HepG2 (cell line): ENCODE results near the gene TNFSF18. TPM values are rescaled to one million over a fixed set of nuclear protein-coding genes. Genes with fewer than 3 reads are reported as not detected.

Experiments used
- ATAC-seq: fragments of 200-7000 bp; cut with Tn5 transposase; 3 replicates; pipeline ENCODE4 v1.9.1; 2020; ENCODE audit warnings: mild to moderate bottlenecking, moderate library complexity
- BruUV-seq: library from RNA; stranded (reverse); fragments of 400-500 nt; replicated peaks from 2 replicates; lab custom pipeline; 2021; lab: Mats Ljungman, UMichigan
- CTCF ChIA-PET: fragments of 300-600 bp; formaldehyde crosslinking; extraction: SDS; loops from one replicate; lab custom pipeline; 2021; ENCODE audit warnings: low total read pairs, inconsistent platforms, low intra/inter-chr PET ratio; lab: Yijun Ruan, JAX
- POLR2A ChIA-PET: fragments of 350-600 bp; sonication (Branson Sonifier 250); formaldehyde crosslinking; loops from one replicate; lab custom pipeline; 2020; ENCODE audit warnings: antibody characterized with exemption, inconsistent platforms; lab: Yijun Ruan, JAX
- DNase-seq: peaks from one replicate; pipeline ENCODE4 v3.0.0-alpha.2; 2015; ENCODE audit warnings: low spot score
- FAIRE-seq: peaks from 3 replicates; lab custom pipeline; 2011; peaks lifted over from hg19 to GRCh38; lab: Jason Lieb, UNC
- H2AFZ ChIP-seq: one replicate; pipeline ENCODE4 v1.6.1; 2011; ENCODE audit warnings: low read length, inconsistent platforms
- H3K27ac ChIP-seq: fragments of 300-600 bp; 3 replicates; pipeline ENCODE4 v1.8.0; 2011; ENCODE audit warnings: mixed run types, mild to moderate bottlenecking, mixed read lengths, low read length, inconsistent platforms; ENCODE audit not compliant: insufficient read depth; ENCODE audit errors: extremely low read length
- H3K27me3 ChIP-seq, 2 experiments: fragments of 200-600 bp in 1 of 2; 2 replicates in 1 of 2; 3 replicates in 1 of 2; pipeline versions ENCODE4 v1.6.0 to v1.8.0; 2011; ENCODE audit warnings: low read length in 2 of 2, mild to moderate bottlenecking in 2 of 2, moderate library complexity in 2 of 2, inconsistent platforms in 1 of 2; ENCODE audit not compliant: insufficient read depth in 2 of 2, control insufficient read depth in 1 of 2
- H3K36me3 ChIP-seq, 2 experiments: fragments of 200-600 bp in 1 of 2; replicated peaks in 1 of 2; 2 replicates in 1 of 2; 3 replicates in 1 of 2; pipeline versions ENCODE4 v1.5.1 to v1.8.0; 2011; ENCODE audit warnings: low read length in 2 of 2, inconsistent platforms in 1 of 2; ENCODE audit not compliant: insufficient read depth in 2 of 2, control insufficient read depth in 1 of 2
- H3K4me1 ChIP-seq: 2 replicates; pipeline ENCODE4 v1.5.1; 2012; ENCODE audit warnings: low read length, inconsistent platforms; ENCODE audit not compliant: insufficient read depth
- H3K4me2 ChIP-seq: 2 replicates; pipeline ENCODE4 v1.6.0; 2011; ENCODE audit warnings: low read depth, low read length, inconsistent platforms
- H3K4me3 ChIP-seq, 3 experiments: fragments of 200-600 bp in 1 of 3; sonication (generic), shearing (Covaris generic) in 1 of 3; replicated peaks in 1 of 3; 2 replicates each; pipeline ENCODE4 v1.5.1; 2011 to 2016; ENCODE audit warnings: low read length in 3 of 3, inconsistent platforms in 2 of 3, low read depth in 2 of 3, mild to moderate bottlenecking in 2 of 3, control low read depth in 1 of 3, mixed read lengths in 1 of 3; ENCODE audit not compliant: insufficient read depth in 1 of 3
- H3K79me2 ChIP-seq: one replicate; pipeline ENCODE4 v1.6.1; 2011; ENCODE audit warnings: low read length, inconsistent platforms; ENCODE audit not compliant: insufficient read depth
- H3K9ac ChIP-seq: 2 replicates; pipeline ENCODE4 v1.6.0; 2011; ENCODE audit warnings: mild to moderate bottlenecking, low read depth, low read length, inconsistent platforms; ENCODE audit not compliant: insufficient read depth
- H3K9me3 ChIP-seq: 2 replicates; pipeline ENCODE4 v1.5.1; 2012; ENCODE audit warnings: mild to moderate bottlenecking, low read length
- H4K20me1 ChIP-seq: 2 replicates; pipeline ENCODE4 v1.6.0; 2011; ENCODE audit warnings: inconsistent platforms, mild to moderate bottlenecking, low read length, moderate library complexity; ENCODE audit not compliant: insufficient read depth
- AKNA ChIP-seq: sonication (generic); formaldehyde crosslinking; IDR thresholded peaks from 2 replicates; pipeline ENCODE4 v1.4.0; 2020; ENCODE audit warnings: missing genetic modification reagents, borderline replicate concordance
- EHMT2 ChIP-seq: fragments of 200-600 bp; sonication (generic); IDR thresholded peaks from 2 replicates; pipeline ENCODE4 v1.7.0; 2017; ENCODE audit warnings: antibody characterized with exemption, low read depth, low read length, borderline replicate concordance
- NR1H2 ChIP-seq: sonication (generic); formaldehyde crosslinking; IDR thresholded peaks from 2 replicates; pipeline ENCODE4 v1.8.1; 2022; ENCODE audit warnings: low read depth, missing genetic modification reagents, borderline replicate concordance
- PHF21A ChIP-seq: sonication (generic); formaldehyde crosslinking; IDR thresholded peaks from 2 replicates; pipeline ENCODE4 v1.5.0; 2020; ENCODE audit warnings: mild to moderate bottlenecking, missing genetic modification reagents
- POGZ ChIP-seq: sonication (generic); formaldehyde crosslinking; IDR thresholded peaks from 2 replicates; pipeline ENCODE4 v1.4.0; 2020; ENCODE audit warnings: mild to moderate bottlenecking, missing genetic modification reagents
- RFX5 ChIP-seq: IDR thresholded peaks from 2 replicates; pipeline ENCODE4 v1.6.1; 2011; ENCODE audit warnings: low read depth, low read length, improper control_type of control experiment
- STAT6 ChIP-seq: sonication (generic); formaldehyde crosslinking; IDR thresholded peaks from 2 replicates; pipeline ENCODE4 v1.4.0; 2020; ENCODE audit warnings: missing genetic modification reagents, mild to moderate bottlenecking, borderline replicate concordance
- ZBTB43 ChIP-seq: sonication (generic); formaldehyde crosslinking; conservative IDR thresholded peaks from 2 replicates; pipeline ENCODE4 v1.4.0; 2020; ENCODE audit warnings: missing genetic modification reagents
- ZNF605 ChIP-seq: sonication (generic); formaldehyde crosslinking; IDR thresholded peaks from 2 replicates; pipeline ENCODE4 v1.8.0; 2022; ENCODE audit warnings: mild to moderate bottlenecking, missing genetic modification reagents
- WGBS: methylation state at CpG from one replicate; pipeline ENCODE4 v1.1.6; 2017; ENCODE audit warnings: low lambda C conversion rate; 5-methylcytosine and 5-hydroxymethylcytosine counted together
- in situ Hi-C: cut with HindIII; loops from 2 replicates; pipeline ENCODE4 v1.10.0; 2017; ENCODE audit warnings: low pct_unique_long_range_greater_than_20kb; ENCODE audit not compliant: extremely low pct_ligation_motif_present
- intact Hi-C: fragments of 100-400 bp; cut with micrococcal nuclease; formaldehyde crosslinking; loops from one replicate; pipeline ENCODE4 v1.10.0; 2022; ENCODE audit not compliant: unreplicated experiment
- polyA plus RNA-seq, 8 experiments: library from polyadenylated mRNA; depleted of rRNA in 3 of 8; stranded (reverse) in 7 of 8; unstranded in 1 of 8; fragments of >200 nt; fragmentation: Illumina TruSeq in 4 of 8; extraction: Trizol in 4 of 8; gene quantifications; 2 replicates each; pipeline versions ENCODE4 v1.2.1 to v1.2.3, GENCODE V29; 2011 to 2016; ENCODE audit warnings: low read depth in 4 of 8, missing spikeins in 1 of 8, mixed read lengths in 1 of 8; ENCODE audit not compliant: insufficient read depth in 1 of 8
- total RNA-seq, 5 experiments: library from RNA; depleted of rRNA; stranded (reverse); fragments of >200 nt; fragmentation: Illumina TruSeq; extraction: Trizol; gene quantifications; 2 replicates each; pipeline ENCODE4 v1.2.3, GENCODE V29; 2016; ENCODE audit warnings: low read depth in 1 of 5

TNFSF18 gene
- total and polyA plus RNA-seq, 2 of the 13 experiments (the other 11 are each of a cell fraction or from before 2014, with no cell fraction given) = not detected

- no peaks in the 10 kb centered on the region for H3K79me2 ChIP-seq
- peaks cover 21% of the 10 kb centered on the region for H3K4me1 ChIP-seq
- ChIA-PET CTCF (no interaction called here), POLR2A (no interaction called here)
- TF ChIP-seq ZBTB43 (CRISPR knock-in tag) (no peak), EHMT2 (no peak), RFX5 (no peak), POGZ (CRISPR knock-in tag) (no peak), AKNA (no peak), ZNF605 (CRISPR knock-in tag) (no peak), STAT6 (no peak), NR1H2 (no peak), PHF21A (CRISPR knock-in tag) (no peak)
- no peaks in the 10 kb centered on the region for H3K36me3 ChIP-seq
- H3K27me3 ChIP-seq = 0 out of 5 replicates have a peak, but pooled peaks cover 0 to 5% of the 10 kb centered on the region in 2 experiments
- no peak overlapping the region for H3K9ac ChIP-seq
- no peak overlapping the region for H2AFZ ChIP-seq
- DNase-seq (no peak), ATAC-seq (no peak), FAIRE-seq (no peak)
- no peak overlapping the region for H3K27ac ChIP-seq
- no peak overlapping the region for H3K4me2 ChIP-seq
- H3K4me3 ChIP-seq = no peak overlapping the region
- H3K9me3 ChIP-seq = 0 out of 2 replicates have a peak, but pooled peaks cover 5% of the 10 kb centered on the region
- no peaks in the 10 kb centered on the region for H4K20me1 ChIP-seq
- BruUV-seq = no TSS peak
- 63% methylated on average over 3 of the region's 3 CpGs for WGBS
- intact Hi-C loops = no loop called here
- in situ Hi-C loops = no loop called here
These were observed 27.4 kb downstream of the TNFSF18 start for GRCh38 chr1:173023343-173023742.
